K562 (cell line): ENCODE data around the gene PDE4A. TPM values are rescaled to one million over a fixed set of nuclear protein-coding genes. Genes with fewer than 3 reads are reported as not detected.
A peak's percentile ranks its signal among the peaks of the same experiment; 100 is the strongest.

Experiments
- ATAC-seq: fragments of 200-7000 bp; cut with Tn5 transposase; 3 replicates; pipeline ENCODE4 v1.9.1; 2020; ENCODE audit warnings: moderate library complexity
- BruUV-seq: library from RNA; stranded (reverse); fragments of 400-500 nt; replicated peaks from 2 replicates; lab custom pipeline; 2021; lab: Mats Ljungman, UMichigan
- CTCF ChIA-PET: fragments of 300-600 bp; formaldehyde crosslinking; extraction: SDS; loops from one replicate; lab custom pipeline; 2021; ENCODE audit warnings: low intra/inter-chr PET ratio; lab: Yijun Ruan, JAX
- POLR2A ChIA-PET: fragments of 300-600, 350-650 bp; sonication (Branson Sonifier 250); formaldehyde crosslinking; extraction: SDS; loops from one replicate; lab custom pipeline; 2021; ENCODE audit warnings: antibody characterized with exemption, inconsistent platforms; lab: Yijun Ruan, JAX
- DNase-seq, 4 experiments: peaks; one replicate each; pipeline versions ENCODE4 v3.0.0 to v3.0.0-alpha.2; 2011 to 2018; ENCODE audit warnings: low spot score in 3 of 4, mixed read lengths in 3 of 4; ENCODE audit errors: extremely low read depth in 1 of 4
- FAIRE-seq: peaks from 2 replicates; lab custom pipeline; 2011; peaks lifted over from hg19 to GRCh38; lab: Jason Lieb, UNC
- H2AFZ ChIP-seq: 2 replicates; pipeline ENCODE4 v1.6.0; 2011; ENCODE audit warnings: low read depth, low read length, control low read depth, inconsistent platforms
- H3K27ac ChIP-seq: fragments of 200-600 bp; 3 replicates; pipeline ENCODE4 v1.8.0; 2011; ENCODE audit warnings: low read depth, mild to moderate bottlenecking, control low read depth, inconsistent platforms, low read length, moderate library complexity, mixed read lengths; ENCODE audit errors: extremely low read depth
- H3K27me3 ChIP-seq, 2 experiments: fragments of 300-600 bp in 1 of 2; 2 replicates in 1 of 2; 3 replicates in 1 of 2; pipeline versions ENCODE4 v1.6.0 to v1.8.0; 2011; ENCODE audit warnings: inconsistent platforms in 2 of 2, low read length in 2 of 2, mild to moderate bottlenecking in 1 of 2, mixed read lengths in 1 of 2, moderate library complexity in 1 of 2; ENCODE audit not compliant: control insufficient read depth in 2 of 2, insufficient read depth in 2 of 2
- H3K36me3 ChIP-seq: fragments of 300-600 bp; 3 replicates; pipeline ENCODE4 v1.8.0; 2011; ENCODE audit warnings: mild to moderate bottlenecking, low read length, inconsistent platforms; ENCODE audit not compliant: control insufficient read depth, insufficient read depth
- H3K4me1 ChIP-seq, 2 experiments: fragments of 200-600 bp in 1 of 2; replicated peaks in 1 of 2; 2 replicates in 1 of 2; 3 replicates in 1 of 2; pipeline versions ENCODE4 v1.5.1 to v1.8.0; 2011; ENCODE audit warnings: inconsistent platforms in 2 of 2, low read length in 2 of 2, mild to moderate bottlenecking in 1 of 2, mixed read lengths in 1 of 2, moderate library complexity in 1 of 2; ENCODE audit not compliant: control insufficient read depth in 2 of 2, insufficient read depth in 2 of 2
- H3K4me2 ChIP-seq: 2 replicates; pipeline ENCODE4 v1.6.1; 2011; ENCODE audit warnings: low read length, control low read depth, inconsistent platforms, mixed read lengths; ENCODE audit not compliant: insufficient read depth
- H3K4me3 ChIP-seq: fragments of 200-600 bp; sonication (generic), shearing (Covaris generic); 2 replicates; pipeline ENCODE4 v1.5.1; 2016; ENCODE audit warnings: control low read depth, inconsistent platforms
- H3K79me2 ChIP-seq: fragments of 200-600 bp; 3 replicates; pipeline ENCODE4 v1.8.0; 2011; ENCODE audit warnings: low read length, inconsistent platforms; ENCODE audit not compliant: control insufficient read depth, insufficient read depth
- H3K9ac ChIP-seq, 2 experiments: 2 replicates each; pipeline versions ENCODE4 v1.6.0 to v1.6.1; 2011; ENCODE audit warnings: low read depth in 2 of 2, low read length in 2 of 2, control low read depth in 1 of 2, inconsistent platforms in 1 of 2, mild to moderate bottlenecking in 1 of 2, mixed read lengths in 1 of 2; ENCODE audit not compliant: insufficient read depth in 1 of 2
- H3K9me1 ChIP-seq: one replicate; pipeline ENCODE4 v1.6.0; 2011; ENCODE audit warnings: inconsistent platforms, mild to moderate bottlenecking, low read length, moderate library complexity; ENCODE audit not compliant: control insufficient read depth, insufficient read depth
- H3K9me3 ChIP-seq: replicated peaks from 2 replicates; pipeline ENCODE4 v1.5.1; 2011; ENCODE audit warnings: low read depth, low read length, inconsistent platforms; ENCODE audit not compliant: control insufficient read depth, insufficient read depth
- H4K20me1 ChIP-seq: replicated peaks from 2 replicates; pipeline ENCODE4 v1.6.1; 2011; ENCODE audit warnings: low read length, inconsistent platforms, mixed read lengths; ENCODE audit not compliant: control insufficient read depth, insufficient read depth
- BHLHE40 ChIP-seq: IDR thresholded peaks from 2 replicates; pipeline ENCODE4 v1.6.1; 2011; ENCODE audit warnings: low read length, improper control_type of control experiment
- MNT ChIP-seq, 2 experiments: fragments of 450-650 bp; conservative IDR thresholded peaks; 2 replicates each; pipeline ENCODE4 v1.6.1; 2017; ENCODE audit warnings: mild to moderate bottlenecking in 2 of 2, moderate library complexity in 2 of 2
- POLR2AphosphoS5 ChIP-seq: IDR thresholded peaks from 2 replicates; pipeline ENCODE4 v1.6.1; 2011; ENCODE audit warnings: mild to moderate bottlenecking, low read depth, low read length, moderate library complexity; ENCODE audit not compliant: control insufficient read depth, insufficient read depth
- STAT5A ChIP-seq: IDR thresholded peaks from 2 replicates; pipeline ENCODE4 v1.6.1; 2012; ENCODE audit warnings: low read length, inconsistent platforms, borderline replicate concordance
- YY1 ChIP-seq, 3 experiments: IDR thresholded peaks; 2 replicates each; pipeline ENCODE4 v1.6.1; 2011; ENCODE audit warnings: low read length in 2 of 3, mild to moderate bottlenecking in 2 of 3, moderate library complexity in 2 of 3, borderline replicate concordance in 1 of 3, control low read depth in 1 of 3, low read depth in 1 of 3; ENCODE audit not compliant: insufficient read depth in 3 of 3, insufficient replicate concordance in 2 of 3, control insufficient read depth in 1 of 3, insufficient read length in 1 of 3; ENCODE audit errors: extremely low read depth in 1 of 3
- ZBTB49 ChIP-seq: sonication (generic); formaldehyde crosslinking; IDR thresholded peaks from 2 replicates; pipeline ENCODE4 v1.8.0; 2022; ENCODE audit warnings: missing genetic modification reagents, mild to moderate bottlenecking, borderline replicate concordance
- ZBTB7A ChIP-seq: IDR thresholded peaks from 2 replicates; pipeline ENCODE4 v1.6.1; 2011; ENCODE audit warnings: low read depth, mild to moderate bottlenecking, low read length, moderate library complexity, borderline replicate concordance; ENCODE audit not compliant: control insufficient read depth
- ZNF609 ChIP-seq: sonication (generic); formaldehyde crosslinking; IDR thresholded peaks from 2 replicates; pipeline ENCODE4 v1.8.1; 2023; ENCODE audit warnings: missing genetic modification reagents, mild to moderate bottlenecking, borderline replicate concordance
- WGBS: fragments of 100-300 bp; shearing (Covaris generic); methylation state at CpG from one replicate; pipeline ENCODE4 v1.1.6; 2016; ENCODE audit warnings: low coverage, mixed read lengths; ENCODE audit not compliant: insufficient coverage; ENCODE audit errors: missing lambda C conversion rate; 5-methylcytosine and 5-hydroxymethylcytosine counted together
- in situ Hi-C: fragments of 300-500 bp; cut with MboI; formaldehyde crosslinking; loops from 4 replicates; pipeline ENCODE4 v1.15.0; 2018; ENCODE audit warnings: inconsistent platforms, mixed read lengths
- intact Hi-C: fragments of 100-400 bp; cut with micrococcal nuclease; formaldehyde crosslinking; loops from 2 replicates; pipeline ENCODE4 v1.14.2; 2022
- polyA plus RNA-seq, 8 experiments: library from polyadenylated mRNA; depleted of rRNA in 4 of 8; stranded (reverse) in 5 of 8; unstranded in 3 of 8; fragments of >200 nt; fragmentation: Nextera tagmentation in 2 of 8; fragmentation: Illumina TruSeq in 1 of 8; extraction: Ambion mirVana in 2 of 8; extraction: Trizol in 1 of 8; gene quantifications; 2 replicates each; pipeline versions ENCODE4 v1.2.1 to v1.2.3, GENCODE V29; 2011 to 2014; ENCODE audit warnings: inconsistent platforms in 1 of 8, missing spikeins in 1 of 8
- total RNA-seq, 7 experiments: library from RNA; depleted of rRNA in 6 of 7; stranded (reverse); fragments of >200 nt in 6 of 7; fragmentation: Illumina TruSeq in 2 of 7; extraction: Trizol in 2 of 7; gene quantifications; 2 replicates each; pipeline versions ENCODE4 v1.2.1 to v1.2.3, GENCODE V29; 2011 to 2021; ENCODE audit warnings: low replicate concordance in 1 of 7

Gene PDE4A
- total and polyA plus RNA-seq, 9 of the 15 experiments (the other 6 are each of a cell fraction or from before 2014, with no cell fraction given), result 0.66 to 26.9 (median 4.6) TPM

- intact Hi-C loops (loop anchor here (1.0 to 5.0 kb wide), 3 partner anchors 33 to 294 kb away; no protein-coding TSS in a partner anchor), in situ Hi-C loops (no loop called here)
- Histone ChIP-seq H3K9ac (peak within 1 kb of the TSS; percentile 96 to 98), H3K36me3 (peaks cover 27% of the 10 kb centered on the region; the same call in 2 of the 3 replicates), H4K20me1 (peaks cover 21% of the 10 kb centered on the region), H3K79me2 (peaks cover 54% of the 10 kb centered on the region), H3K4me2 (peak within 1 kb of the TSS; percentile 96), H3K9me1 (no peaks in the 10 kb centered on the region), H3K4me3 (peak within 1 kb of the TSS; percentile 99), H3K4me1 (peaks cover 18 to 50% of the 10 kb centered on the region in 2 experiments), H2AFZ (peak within 1 kb of the TSS; percentile 91), H3K27me3 (no peaks in the 10 kb centered on the region), H3K27ac (peak within 1 kb of the TSS; percentile 76), H3K9me3 (no peaks in the 10 kb centered on the region)
- ATAC-seq (peak; percentile 87), FAIRE-seq (peak; percentile 87), DNase-seq (peak; percentile 94 to 97 (median 96))
- CTCF ChIA-PET, result interaction anchor here (1.4 to 2.2 kb wide), 4 partner anchors 14 to 33 kb away, joined by 8 to 11 read pairs (median 9); partner anchors contain the start of gene PDE4A
- BruUV-seq, result TSS peak; percentile 51
- under 1% methylated on average over 66 of the region's 69 CpGs for WGBS
- POLR2A ChIA-PET, result interaction anchor here (0.6 to 1.5 kb wide), 7 partner anchors 10 to 270 kb away, joined by 4 to 9 read pairs (median 4); partner anchors contain the start of gene ICAM5
- TF ChIP-seq STAT5A, result no peak
- peak; percentile 88 for TF ChIP-seq POLR2AphosphoS5
- TF ChIP-seq MNT (conservative IDR thresholded peaks at IDR 0.05), result peak; percentile 91 to 97
- peak; percentile 51 to 92 (median 88) for TF ChIP-seq YY1 (IDR thresholded peaks at IDR 0.05; ENCODE audit: borderline replicate concordance in 1 of 3, control insufficient read depth in 1 of 3, extremely low read depth in 1 of 3, insufficient read depth in 3 of 3, insufficient read length in 1 of 3, insufficient replicate concordance in 2 of 3, low read depth in 1 of 3, low read length in 2 of 3)
- peak; percentile 36; the same call in 1 of the 2 replicates for TF ChIP-seq ZBTB49 (CRISPR knock-in tag)
- TF ChIP-seq BHLHE40, result peak; percentile 26; the same call in 1 of the 2 replicates
- TF ChIP-seq ZBTB7A, result no peak
- no peak for TF ChIP-seq ZNF609
Measured at GRCh38 chr19:10403137-10404021, 17.0 kb upstream of the PDE4A start, which contains the start of gene CDC37. CDC37 (minus strand) TSS chr19:10403542; CDS start chr19:10403479, 63 bp downstream.
